Peyer's patch (tissue), 4 donors: Measurements from ENCODE around the gene UTS2B.

Source experiments
- CTCF ChIP-seq, 6 experiments: fragments of 450-650 bp in 4 of 6; fragments of 200-600 bp in 2 of 6; sonication (generic) in 1 of 6; IDR thresholded peaks; one replicate each; pipeline ENCODE4 v1.5.1; 2017 to 2019; ENCODE audit warnings: antibody characterized with exemption in 6 of 6, mild to moderate bottlenecking in 3 of 6, moderate library complexity in 1 of 6
- POLR2A ChIP-seq, 2 donors: fragments of 450-650 bp; IDR thresholded peaks; one replicate each; pipeline ENCODE4 v1.5.1; 2017; ENCODE audit warnings: antibody characterized with exemption in 2 of 2, mild to moderate bottlenecking in 2 of 2, moderate library complexity in 2 of 2

GRCh38 chr3:191360620-191361019 lies 30.3 kb upstream of the UTS2B start:
- TF ChIP-seq POLR2A (IDR thresholded peaks at IDR 0.05) (no peak), CTCF (IDR thresholded peaks at IDR 0.05) (no peak)
